GM19239 (cell line): ENCODE results near the gene HAO2.
"Not testable (repeated sequence)": the region's sequence is repeated elsewhere in the genome, so short reads cannot be mapped to it uniquely, and the experiment has no call there.

Experiments used
- DNase-seq: peaks from one replicate; pipeline ENCODE4 v3.0.0; 2011; ENCODE audit warnings: low spot score; ENCODE audit not compliant: insufficient read length
- FAIRE-seq: peaks from 2 replicates; lab custom pipeline; 2011; peaks lifted over from hg19 to GRCh38; lab: Jason Lieb, UNC

Gene HAO2

GRCh38 chr1:119376594-119376993, 8.0 kb downstream of the HAO2 start:
- DNase-seq (no peak), FAIRE-seq (no peak)

- DNase-seq, FAIRE-seq: not testable (repeated sequence)
Observed at GRCh38 chr1:119377594-119377993, 9.0 kb downstream of the HAO2 start.

DNA sequence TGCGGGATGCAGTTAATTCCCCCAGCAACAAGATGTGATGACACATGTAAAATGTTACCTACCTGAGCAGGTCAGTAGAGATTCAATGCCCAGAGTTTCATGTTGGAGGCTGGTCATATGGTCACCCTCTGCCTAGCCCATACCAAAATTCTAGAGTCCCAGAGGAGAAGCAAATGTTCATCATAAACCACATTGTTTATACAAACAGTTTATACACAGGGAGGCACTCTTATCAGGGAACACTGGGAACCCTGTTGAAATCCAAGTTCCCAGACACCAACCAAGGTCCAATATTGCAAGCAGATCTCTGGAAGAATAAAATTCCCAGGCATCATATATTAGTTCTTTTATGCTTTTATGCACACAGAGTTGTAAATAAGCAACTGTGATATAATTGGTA, 10.5 kb downstream of the HAO2 start:
- FAIRE-seq = no peak
- no peak for DNase-seq

DNA sequence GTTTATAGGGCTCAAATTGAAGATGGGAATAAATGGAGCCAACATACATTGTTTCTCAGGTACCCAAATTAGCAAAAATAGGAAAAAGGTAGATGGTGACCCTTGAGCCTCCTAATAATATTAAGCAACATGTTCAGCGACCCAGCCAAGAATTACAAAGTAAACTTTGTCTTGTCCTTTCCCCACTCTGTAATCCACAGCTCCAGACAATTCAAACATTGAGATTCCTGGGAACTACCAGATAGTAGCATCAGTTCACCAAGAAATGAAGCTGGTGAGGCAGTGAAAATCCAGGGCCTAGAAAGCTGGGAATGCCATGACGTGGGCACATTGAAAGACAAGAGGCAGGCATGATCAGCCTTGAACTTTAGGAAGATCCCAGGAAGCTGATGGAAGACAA, 11.7 kb downstream of the HAO2 start:
- DNase-seq = no peak
- no peak for FAIRE-seq

DNA sequence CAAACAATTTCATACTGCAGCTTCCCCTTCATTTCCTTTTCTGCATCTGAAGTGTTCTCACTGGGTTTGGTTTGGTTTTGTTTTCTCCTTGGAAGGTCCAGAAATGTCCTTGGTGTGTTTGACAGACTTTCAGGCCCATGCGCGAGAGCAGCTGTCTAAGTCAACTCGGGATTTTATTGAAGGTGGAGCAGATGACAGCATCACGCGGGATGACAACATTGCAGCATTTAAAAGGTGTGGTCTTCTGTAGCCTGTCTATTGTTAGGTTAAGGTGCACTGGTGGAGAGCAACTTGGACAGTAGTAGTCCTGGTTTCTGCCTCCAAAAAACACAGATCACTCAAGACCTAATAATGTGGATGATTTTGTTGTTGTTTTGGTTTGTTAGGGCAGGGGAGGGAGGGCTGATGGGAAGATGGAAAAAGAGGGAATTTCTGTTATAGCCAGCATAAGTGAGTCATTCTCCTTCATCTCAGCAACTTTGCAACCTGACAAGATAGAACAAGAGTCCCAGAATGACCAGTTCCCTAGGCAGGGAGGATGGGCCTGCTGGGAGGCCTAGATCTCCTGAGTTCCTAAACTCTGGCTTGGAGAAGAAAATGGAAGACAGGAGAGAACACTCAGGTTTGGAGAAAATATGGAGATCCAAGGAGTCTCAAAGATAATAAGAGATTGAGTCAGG, 12.5 kb downstream of the HAO2 start:
- DNase-seq = no peak
- no peak for FAIRE-seq

DNA sequence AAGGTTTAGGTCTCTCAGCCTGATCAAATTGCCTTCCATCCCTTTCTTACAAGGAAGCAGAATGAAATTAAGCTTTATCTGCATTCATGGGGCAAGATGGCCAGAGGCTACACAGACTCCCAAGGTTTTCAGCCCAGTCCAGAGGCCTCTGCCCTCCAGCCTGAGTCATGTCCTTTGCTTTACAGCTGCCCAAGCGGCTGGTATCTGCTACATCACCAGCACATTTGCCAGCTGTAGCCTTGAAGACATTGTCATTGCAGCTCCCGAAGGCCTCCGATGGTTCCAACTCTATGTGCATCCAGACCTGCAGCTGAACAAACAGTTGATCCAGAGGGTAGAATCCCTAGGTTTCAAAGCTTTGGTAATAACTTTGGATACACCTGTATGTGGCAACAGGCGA, 16.0 kb downstream of the HAO2 start:
- no peak for FAIRE-seq
- no peak for DNase-seq

DNA sequence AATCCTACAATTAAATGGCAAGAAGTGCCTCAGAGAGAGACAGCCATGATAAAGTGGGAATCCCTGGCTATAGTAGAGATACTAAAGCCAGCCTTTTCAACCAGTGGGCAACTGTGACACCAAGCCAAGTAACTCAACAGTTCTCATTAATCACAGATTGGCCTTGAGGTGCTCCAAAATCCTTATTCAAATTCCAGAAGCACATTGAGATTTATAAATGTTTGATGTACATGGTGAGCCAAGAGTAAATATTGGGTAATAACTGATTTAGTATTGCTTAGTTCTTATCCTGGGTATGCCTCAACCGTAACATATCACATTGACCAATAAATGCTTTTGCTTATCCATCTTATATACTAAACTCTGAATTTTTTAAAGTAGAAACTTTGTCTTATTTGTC, 17.1 kb downstream of the HAO2 start:
- no peak for FAIRE-seq
- no peak for DNase-seq

DNA sequence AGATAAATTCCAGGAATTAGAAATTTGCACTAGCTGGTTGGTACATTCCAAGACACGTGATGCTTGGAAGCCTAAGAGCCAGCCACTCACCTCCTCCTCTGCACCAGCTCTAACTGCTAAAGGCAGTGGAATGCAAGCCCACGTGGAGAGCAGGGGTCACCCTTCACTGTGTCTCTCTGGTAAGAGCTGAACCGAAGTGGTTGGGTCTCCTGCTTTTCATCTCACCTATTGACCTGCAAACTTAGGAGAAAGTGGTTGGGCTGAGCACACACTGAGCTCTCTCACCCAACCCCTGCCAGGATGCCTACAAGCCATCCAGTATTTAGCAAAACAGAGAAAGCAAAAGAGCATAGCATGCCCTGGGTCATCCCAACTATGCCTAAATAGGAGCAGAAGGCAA, 19.3 kb downstream of the HAO2 start:
- FAIRE-seq (no peak), DNase-seq (no peak)

DNA sequence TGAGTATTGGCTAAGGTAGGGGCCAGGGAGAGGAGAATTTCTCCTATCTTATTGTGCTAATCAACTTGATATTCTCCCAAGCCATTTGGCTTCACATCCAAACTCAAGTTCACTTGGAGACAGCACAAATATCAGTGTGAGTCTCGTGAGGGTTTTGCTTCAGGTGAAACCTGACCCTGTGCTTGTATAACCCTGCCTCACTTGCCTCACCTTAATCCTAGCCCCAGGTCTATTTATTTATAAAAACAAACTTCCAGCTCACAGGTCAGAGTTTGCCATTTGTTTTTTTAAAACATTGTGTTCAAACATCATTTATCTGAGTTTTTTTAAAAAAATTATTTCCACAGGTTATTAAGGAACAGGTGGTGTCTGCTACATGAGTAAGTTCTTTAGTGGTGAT, 19.9 kb downstream of the HAO2 start:
- DNase-seq = no peak
- no peak for FAIRE-seq

DNA sequence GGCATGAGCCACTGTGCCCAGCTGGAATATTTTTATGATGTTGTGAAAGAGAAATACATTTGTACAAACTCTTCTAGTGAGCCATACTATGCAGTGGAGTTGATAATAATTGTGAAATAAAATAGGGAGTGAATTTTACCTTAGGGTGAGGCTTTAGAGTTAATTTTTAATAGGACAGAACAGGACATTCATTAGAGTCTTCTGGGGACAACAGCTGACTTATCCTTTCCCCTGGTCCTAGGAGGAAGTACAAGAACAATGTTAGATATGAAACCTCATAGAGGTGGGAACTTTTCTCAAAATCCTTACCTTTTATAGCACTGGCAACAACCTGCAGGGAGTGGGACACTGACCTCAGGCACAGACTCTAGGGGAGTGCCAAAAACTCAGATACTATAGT, 21.9 kb downstream of the HAO2 start:
- no peak for FAIRE-seq
- DNase-seq = no peak

DNA sequence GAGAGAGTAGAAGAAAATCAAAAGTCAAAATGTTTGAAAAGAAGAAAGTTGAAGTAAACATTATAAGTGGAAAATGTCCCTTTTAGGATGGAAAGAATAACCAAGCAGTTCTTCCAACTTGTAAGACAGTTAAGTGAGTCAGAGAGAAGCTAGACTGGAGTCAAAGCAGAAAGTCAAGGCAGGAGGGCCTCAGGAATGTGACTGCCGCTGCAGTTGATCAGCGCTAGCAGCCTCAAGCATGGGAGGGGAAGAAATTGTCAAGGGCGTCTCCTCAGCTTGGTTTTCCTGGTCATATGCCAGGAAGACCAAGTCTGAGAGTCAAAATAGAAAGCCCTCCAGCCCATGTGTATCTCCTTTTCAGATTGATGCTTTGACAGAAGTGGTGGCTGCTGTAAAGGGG, 23.2 kb downstream of the HAO2 start:
- DNase-seq (no peak), FAIRE-seq (no peak)

DNA sequence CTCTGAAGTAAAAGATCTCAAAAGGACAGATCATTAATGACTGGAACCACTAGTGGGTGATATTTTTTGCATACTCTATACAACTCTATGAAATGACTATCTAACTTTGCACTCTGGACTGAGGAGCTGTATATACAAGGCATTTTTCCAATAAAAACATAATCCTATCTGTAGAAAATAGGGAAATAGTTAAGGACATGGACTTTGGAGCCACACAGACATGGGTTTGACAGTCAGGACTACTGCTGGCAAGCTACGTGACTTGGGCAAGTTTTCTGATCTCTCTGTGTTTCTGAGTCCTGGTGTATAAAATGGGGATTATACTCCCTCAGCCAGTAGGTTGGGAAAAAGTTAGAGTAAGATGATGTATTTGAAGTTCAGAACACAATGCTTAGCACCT, 25.5 kb downstream of the HAO2 start:
- no peak for DNase-seq
- no peak for FAIRE-seq

DNA sequence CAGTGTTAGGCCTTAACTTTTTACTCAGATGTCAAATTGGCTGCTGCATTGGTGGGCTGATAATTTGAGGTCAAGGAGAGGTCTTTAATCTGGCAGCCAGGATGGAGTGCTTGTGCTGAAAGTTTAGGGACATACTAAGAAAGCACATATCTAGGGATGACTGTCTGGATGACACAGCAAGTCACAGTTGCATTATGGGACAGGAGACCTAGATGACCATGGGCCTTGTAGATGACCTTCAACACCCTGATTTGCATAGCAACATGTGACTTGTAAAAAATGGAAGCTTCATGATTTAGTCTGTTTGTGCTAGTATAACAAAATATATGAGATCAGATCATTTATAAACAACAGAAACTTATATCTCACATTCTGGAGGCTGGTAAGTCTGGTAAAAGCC, 28.4 kb downstream of the HAO2 start:
- no peak for FAIRE-seq

GRCh38 chr1:119397986-119398385, 29.4 kb downstream of the HAO2 start:
- no peak for FAIRE-seq

More for the DNA sequence above, 28.4 kb downstream of the HAO2 start:
- no peak for DNase-seq

DNA sequence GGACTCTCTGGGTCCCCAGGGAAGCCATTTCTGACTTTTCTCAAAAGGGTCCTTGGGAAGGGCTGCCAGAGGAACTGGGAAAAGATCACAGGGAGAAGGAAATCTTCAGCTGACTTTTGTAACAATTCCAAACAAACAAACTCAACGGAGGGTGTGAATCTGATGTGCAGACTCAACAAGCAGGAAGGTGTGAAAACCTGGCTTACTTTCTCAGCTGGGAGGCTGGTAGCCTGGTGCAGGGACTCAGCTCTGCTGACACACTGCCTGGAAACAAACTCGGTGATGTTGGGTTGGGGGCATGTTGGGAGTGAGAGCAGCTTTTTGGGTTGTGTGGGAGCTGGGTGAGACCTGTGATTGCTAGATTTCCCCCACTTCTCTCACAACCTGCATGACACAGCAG, 36.2 kb downstream of the HAO2 start:
- no peak for DNase-seq
- no peak for FAIRE-seq

More at GRCh38 chr1:119397986-119398385, 29.4 kb downstream of the HAO2 start:
- DNase-seq = no peak

DNA sequence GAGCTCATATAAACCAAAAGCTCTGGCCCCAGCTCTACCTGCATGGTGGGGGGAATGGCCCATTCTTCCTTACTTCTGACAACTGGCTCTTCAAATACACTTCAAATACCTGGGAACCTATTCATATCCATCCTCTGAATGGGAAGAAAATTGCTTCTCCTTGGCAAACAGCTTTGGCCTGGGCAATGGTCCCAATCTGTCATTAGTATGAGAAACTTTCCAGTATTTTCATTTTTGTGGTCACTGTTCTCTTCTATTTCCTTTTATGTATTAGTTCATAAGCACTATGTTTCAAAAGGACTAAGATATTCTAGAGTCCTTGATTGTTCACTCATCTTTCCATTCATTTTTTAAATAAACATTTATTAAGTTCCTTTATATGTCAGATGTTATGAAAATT, 41.1 kb downstream of the HAO2 start:
- no peak for DNase-seq
- no peak for FAIRE-seq

DNA sequence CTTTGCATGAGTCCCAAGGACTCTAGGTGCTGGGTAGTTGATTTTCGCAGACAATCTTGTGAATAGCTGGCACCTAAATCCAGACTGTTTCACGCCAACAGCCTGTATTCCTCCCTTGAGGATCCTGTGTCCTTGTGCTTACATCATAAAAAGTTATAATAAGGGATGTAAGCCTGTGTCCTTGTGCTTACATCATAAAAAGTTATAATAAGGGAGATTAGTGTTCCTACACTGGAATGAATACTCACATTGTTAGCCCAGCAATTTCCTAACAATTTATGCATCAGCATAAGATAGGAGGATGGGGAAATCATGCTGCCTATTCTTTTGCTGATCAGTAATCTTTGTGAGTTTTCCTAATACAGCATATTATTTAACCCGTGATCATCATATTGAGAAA, 42.4 kb downstream of the HAO2 start:
- FAIRE-seq = no peak
- no peak for DNase-seq

GRCh38 chr1:119414950-119415349, 46.4 kb downstream of the HAO2 start, which contains the start of gene HSD3B2:
Gene HSD3B2 (plus strand): TSS chr1:119415150. CDS start chr1:119415420, 270 bp downstream.
- DNase-seq = no peak
- FAIRE-seq = no peak

- DNase-seq (no peak), FAIRE-seq (no peak)
Observed at GRCh38 chr1:119416006-119416640, 47.5 kb downstream of the HAO2 start.

DNA sequence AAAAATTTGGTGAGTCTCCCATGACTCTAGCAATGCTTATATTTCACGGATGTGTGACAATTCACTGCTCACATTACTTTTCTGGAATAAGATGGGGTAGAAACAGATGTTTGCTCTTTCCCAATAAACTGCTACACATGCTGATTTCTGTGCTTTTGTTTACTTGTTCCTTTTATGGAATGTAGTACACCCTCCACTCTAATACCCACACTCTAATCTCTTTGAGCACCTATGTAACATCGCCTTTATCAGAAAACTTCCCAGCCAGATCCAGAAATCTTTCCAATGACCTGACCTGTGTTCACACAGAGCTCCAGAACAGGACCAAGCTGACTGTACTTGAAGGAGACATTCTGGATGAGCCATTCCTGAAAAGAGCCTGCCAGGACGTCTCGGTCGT, 50.5 kb downstream of the HAO2 start:
- no peak for DNase-seq
- no peak for FAIRE-seq

GRCh38 chr1:119420638-119421037, 52.1 kb downstream of the HAO2 start:
- DNase-seq (no peak), FAIRE-seq (no peak)

DNA sequence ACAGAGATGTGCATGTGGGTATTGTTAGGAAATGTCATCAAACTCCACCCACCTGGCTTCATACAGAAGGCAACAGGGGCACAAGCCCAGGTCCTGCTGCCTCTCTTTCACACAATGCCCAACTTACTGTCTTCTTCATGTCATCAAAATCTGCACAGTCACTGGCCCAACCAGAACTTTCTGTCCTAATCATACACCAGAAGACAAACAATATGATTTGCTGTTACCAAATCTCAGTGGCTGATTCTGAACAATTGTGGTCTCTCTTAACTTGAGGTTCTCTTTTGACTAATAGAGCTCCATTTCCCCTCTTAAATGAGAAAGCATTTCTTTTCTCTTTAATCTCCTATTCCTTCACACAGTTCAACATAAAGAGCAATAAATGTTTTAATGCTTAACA, 54.0 kb downstream of the HAO2 start:
- FAIRE-seq = no peak
- DNase-seq = no peak
